Activated CD4-positive, alpha-beta T cell treated with anti-CD3 and anti-CD28 coated beads, Interleukin-2, amount 50 U/mL, for 4 hours (primary cell): ENCODE results near the gene IL32.
"Not testable (repeated sequence)": the region's sequence is repeated elsewhere in the genome, so short reads cannot be mapped to it uniquely, and the experiment has no call there.

ENCODE experiments used
- DNase-seq, 2 experiments: peaks; one replicate each; pipeline ENCODE4 v3.0.0-alpha.2; 2020

The IL32 gene

DNA sequence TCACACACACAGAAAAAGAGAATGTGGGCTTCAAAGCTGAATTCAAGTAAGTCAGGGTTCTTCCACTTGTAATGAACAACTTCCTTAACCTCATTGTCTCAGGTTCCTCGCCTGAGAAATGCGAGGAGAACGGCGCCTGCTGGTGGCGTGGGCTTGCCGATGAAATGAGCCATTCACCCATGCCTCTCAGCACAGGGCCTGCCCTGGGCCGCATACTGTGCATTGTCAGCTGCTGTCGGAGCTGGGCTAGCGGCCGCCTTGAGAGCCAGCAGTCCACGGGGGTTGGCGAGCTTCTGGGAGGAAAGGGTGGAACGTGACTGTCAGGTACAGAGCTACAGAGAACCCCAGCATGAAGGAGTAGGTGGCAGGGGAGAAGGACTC lies 12.1 kb upstream of the IL32 start:
- DNase-seq, result not testable (repeated sequence)

DNA sequence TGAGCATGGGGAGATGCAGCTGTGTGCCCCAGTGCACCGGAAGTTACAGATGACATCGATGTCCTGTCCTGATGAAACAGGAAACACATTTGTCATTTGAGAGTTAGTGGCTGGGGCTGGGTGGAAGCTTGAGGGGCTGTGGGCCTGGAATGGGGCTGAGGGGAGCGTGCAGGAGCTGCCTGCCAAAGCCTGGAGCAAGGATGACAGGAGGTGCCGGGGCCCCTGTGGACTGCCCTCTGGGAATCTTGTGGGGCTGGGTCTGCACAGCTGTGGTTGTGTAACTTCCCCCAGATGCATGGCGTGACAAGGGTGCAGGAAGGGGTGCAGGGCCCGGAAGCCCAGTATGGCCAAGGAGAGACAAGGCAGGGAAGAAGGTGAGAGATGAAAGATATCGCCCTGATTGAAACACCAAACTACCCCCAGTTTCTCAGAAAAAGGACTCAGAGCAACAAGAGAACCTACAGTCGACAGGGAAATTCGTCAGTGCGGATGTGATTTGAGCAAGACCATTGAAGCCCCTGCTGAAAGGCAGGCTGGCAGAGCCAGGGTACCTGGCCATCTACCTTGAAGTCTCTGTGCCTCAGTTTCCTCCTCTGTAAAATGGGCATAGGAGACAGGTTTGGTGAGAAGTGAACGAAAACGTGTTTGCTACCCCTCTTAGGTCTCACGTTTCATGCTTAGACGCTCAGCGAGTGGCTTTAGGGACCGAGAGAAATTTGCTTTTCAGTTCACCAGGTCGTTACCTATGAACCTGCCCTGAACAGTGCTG lies 10.3 kb upstream of the IL32 start:
- no peak for DNase-seq

DNA sequence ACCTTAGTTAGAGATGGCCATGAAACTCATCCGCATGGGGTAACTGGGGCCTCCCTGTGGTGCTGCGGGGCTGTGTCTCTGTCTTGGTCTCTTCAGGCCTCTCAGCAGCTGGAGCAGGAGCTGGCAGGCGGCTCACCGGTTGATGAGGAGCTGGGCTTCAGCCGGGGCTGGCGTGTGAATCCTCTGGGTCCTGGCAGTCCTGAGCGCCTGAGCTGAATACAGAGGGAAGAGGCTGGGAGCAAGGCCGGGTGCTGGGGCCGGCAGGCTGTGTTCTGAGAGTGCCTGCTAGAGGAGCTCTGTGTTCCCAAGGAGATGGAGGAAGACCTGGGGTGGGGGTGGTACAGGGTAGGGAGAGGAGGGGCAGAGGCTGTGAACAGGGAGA lies 9.7 kb upstream of the IL32 start:
- not testable (repeated sequence) for DNase-seq

DNA sequence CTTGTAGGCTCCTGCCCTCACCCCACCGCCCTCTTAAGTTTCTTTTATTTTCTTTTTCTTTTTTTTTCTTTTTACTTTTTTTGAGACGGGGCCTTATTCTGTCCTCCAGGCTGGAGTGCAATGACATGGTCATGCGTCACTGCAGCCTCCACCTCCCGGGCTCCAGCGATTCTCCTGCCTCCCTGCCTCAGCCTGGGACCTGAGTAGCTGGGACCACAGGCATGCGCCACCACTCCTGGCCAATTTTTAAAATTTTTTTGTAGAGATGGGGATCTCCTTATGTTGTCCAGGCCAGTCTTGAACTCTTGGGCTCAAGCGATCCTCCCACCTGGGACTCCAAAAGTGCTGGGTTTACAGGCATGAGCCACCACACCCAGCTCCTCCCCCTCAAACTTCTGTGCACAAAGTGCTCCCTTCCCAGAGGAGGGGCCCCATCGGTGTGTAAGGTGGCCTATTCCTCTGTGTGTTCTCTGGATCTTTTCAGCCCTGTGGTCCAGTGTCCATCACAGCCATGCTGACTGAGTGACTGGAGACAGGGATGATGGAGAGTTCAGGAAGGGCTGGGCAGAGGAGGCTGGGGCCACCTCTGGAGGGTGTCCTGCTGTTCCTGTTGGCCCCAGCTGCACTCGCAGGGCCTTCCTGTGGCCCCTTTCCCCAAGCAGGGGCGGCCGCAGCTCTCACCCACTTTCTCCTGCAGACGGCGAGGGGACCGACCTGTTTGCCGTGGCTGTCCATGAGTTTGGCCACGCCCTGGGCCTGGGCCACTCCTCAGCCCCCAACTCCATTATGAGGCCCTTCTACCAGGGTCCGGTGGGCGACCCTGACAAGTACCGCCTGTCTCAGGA lies 8.9 kb upstream of the IL32 start:
- DNase-seq, result no peak

GRCh38 chr16:3057181-3058138 lies 8.0 kb upstream of the IL32 start:
- DNase-seq, result no peak

DNA sequence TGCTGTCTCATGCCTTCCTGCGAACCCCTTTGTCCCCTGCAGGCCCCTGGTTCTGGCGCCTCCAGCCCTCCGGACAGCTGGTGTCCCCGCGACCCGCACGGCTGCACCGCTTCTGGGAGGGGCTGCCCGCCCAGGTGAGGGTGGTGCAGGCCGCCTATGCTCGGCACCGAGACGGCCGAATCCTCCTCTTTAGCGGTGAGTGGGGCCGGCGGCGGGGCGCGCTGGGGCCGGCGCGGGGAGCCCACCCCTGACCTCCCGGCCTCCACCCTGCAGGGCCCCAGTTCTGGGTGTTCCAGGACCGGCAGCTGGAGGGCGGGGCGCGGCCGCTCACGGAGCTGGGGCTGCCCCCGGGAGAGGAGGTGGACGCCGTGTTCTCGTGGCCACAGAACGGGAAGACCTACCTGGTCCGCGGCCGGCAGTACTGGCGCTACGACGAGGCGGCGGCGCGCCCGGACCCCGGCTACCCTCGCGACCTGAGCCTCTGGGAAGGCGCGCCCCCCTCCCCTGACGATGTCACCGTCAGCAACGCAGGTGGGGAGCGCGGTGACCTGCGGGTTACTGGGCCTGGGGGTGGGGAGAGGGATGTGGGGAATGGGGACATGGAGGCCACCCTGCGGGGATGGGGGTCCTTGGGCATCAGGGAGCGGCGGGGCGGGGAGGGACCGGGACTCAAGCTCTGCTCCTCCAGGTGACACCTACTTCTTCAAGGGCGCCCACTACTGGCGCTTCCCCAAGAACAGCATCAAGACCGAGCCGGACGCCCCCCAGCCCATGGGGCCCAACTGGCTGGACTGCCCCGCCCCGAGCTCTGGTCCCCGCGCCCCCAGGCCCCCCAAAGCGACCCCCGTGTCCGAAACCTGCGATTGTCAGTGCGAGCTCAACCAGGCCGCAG lies 7.1 kb upstream of the IL32 start:
- DNase-seq, result peak in 1 of 2 experiments; percentile 46

DNA sequence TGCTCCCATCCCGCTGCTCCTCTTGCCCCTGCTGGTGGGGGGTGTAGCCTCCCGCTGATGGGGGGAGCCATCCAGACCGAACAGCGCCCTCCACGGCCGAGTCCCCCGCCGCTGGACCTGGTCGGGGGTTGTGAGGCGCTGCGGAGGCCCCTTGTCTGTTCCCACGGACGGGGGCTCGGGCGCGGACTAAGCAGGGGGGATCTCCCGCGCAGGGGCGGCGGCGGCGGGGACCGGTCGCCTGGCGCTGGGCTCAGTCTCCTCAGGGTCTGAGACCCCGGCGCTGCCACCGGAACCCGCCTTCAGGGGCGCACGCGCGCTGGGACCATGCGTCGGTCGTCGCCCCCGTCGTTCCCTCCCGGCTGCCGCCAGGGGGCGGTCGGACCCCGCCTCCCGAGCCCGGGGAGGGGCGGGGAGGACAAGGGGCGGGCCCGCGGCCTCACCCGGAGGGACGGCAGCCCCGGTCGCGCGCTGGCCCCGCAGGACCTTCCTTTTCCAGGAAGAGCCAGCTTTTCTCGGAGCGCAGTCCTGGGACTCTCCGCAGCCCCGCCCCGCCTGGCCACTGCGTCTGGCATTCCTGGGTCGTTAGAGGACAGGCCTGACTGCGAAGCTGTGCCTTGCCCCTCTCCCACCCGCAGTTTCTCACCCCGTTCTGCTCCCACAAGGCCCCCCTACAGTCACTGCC lies 6.3 kb upstream of the IL32 start:
- DNase-seq, result peak; percentile 78 to 80

GRCh38 chr16:3059723-3060242 lies 5.7 kb upstream of the IL32 start:
- no peak for DNase-seq

DNA sequence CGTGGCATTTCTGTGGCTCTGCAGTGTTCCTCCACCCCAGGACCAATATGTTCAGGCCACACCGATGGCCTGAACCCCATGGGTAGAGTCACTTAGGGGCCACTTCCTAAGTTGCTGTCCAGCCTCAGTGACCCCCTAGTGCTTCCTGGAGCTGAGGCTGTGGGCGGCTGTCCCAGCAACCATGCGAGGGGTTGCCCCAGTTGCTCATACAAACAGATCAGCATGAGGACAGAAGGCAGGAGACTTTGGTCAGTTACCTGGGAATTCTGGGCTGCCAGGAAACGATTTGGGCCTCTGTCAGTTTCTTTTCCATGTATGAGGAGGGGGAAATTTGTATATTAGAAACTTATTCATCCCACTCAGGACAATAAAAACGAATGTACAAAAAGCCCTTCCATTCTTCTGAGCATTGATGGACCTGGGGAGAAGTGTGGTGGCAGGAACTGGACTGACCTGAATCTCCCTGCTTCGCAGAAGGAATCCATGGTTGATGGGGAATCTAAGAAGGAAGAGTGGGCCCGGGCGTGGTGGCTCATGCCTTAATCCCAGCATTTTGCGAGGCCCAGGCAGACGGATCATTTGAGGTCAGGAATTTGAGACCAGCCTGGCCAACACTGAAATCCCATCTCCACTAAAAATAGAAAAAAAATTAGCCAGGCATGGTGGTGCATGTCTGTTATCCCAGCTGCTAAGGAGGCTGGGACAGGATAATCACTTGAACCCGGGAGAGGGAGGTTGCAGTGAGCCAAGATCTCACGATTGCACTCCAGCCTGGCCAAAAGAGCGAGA lies 4.9 kb upstream of the IL32 start:
- no peak for DNase-seq

DNA sequence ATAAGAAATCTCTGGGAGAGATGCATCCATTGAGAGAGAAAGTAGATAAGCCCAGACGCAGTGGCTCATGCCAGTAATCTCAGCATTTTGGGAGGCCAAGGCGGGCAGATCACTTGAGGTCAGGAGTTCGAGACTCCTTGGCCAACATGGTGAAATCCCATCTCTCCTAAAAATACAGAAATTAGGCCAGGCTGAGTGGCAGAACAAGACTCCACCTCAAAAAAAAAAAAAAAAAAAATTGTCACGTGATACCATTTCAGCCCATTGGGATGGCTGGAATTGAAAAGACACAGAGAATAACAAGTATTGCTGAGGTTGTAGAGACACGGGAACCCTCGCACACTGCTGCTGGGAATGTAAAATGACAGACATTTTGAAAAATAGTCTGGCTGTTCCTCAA lies 2.9 kb upstream of the IL32 start:
- no peak for DNase-seq

GRCh38 chr16:3063625-3064386 lies 1.6 kb upstream of the IL32 start:
- no peak for DNase-seq

DNA sequence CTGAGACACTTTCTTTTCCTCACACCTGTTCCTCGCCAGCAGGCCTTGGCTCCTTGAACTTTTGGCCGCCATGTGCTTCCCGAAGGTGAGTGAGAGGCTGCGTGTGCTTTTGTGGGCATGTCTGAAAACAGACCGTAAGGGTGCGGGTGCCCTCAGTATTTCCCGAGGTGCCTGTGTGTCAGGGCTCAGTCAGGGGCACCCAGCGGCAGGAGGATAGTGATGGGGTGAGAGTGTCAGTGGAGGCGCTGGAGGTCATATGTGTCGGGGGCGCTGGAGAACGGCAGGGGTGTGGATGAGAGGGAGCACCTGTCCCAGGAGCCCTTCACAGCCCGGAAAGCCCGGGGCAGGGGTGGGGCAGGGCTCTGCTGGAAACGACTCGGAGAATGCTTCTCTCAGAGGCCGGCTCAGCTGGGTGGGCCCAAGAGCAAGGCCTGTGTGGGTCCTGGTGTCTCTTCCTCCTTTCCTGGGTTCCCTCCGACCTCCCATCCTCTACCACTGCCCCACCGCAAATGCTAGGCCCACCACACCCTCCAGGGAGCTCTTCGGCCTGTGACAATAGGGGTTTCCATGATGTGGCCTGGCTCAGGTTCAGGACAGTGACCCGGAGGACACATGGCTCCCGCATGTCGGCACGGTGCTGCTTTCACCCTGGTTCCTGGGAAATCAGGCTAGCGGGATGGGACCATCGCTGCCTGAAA lies 451 bp downstream of the IL32 start:
- peak in 1 of 2 experiments; percentile 39 for DNase-seq

DNA sequence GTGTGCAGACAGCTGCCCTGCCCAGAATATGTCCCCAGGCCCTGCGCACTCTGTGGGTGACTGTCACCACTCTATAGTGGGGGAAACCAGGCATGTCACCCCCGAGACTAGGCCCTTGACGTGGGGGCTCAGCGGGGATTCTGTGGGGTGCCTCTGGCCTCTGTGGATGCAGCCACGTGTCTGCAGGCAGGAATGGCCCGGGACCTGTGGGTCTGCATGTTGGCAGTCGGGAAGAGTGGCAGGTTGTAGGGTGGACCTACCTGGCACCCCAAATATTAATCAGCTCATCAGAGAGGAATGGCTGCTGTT lies 954 bp downstream of the IL32 start:
- DNase-seq, result no peak

GRCh38 chr16:3068487-3068886 lies 3.0 kb downstream of the IL32 start:
- DNase-seq, result no peak

- not testable (repeated sequence) for DNase-seq
Measured at GRCh38 chr16:3069146-3069545, 3.7 kb downstream of the IL32 start.

DNA sequence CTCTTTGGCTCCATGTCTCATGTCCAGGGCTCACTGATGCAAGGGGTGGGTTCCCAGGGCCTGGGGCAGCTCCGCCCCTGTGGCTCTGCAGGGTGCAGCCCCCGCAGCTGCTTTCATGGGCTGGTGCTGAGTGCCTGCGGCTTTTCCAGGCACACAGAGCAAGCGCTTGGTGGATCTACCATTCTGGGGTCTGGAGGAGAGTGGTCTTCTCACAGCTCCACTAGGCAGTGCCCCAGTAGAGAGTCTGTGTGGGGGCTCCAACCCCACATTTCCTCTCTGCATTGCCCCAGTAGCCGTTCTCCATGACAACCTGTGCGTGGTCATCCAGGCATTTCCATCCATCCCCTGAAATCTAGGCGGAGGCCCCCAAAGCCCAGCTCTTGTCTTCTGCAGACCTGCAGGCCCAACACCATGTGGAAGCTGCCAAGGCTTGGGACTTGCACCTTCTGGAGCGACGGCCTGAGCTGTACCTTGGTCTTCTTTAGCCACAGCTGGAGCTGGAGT lies 5.2 kb downstream of the IL32 start:
- no peak for DNase-seq

DNA sequence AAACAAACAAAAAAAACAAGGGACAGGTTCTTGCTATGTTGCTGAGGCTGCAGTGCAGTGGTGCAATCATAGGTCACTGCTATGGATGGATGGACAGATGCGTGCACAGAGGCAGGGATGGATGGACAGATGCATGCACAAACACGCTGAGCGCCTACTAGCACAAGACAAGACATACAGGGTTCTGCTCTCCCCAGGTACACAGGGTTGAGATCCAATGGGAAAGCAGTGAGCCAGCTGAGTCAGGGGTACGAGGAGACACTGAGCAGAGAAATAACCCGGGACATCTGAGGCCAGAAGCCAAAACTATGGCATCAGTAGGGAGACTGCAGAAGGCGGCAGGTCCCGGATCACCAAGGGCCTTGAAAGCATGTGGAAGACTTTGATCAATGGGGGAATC lies 6.2 kb downstream of the IL32 start:
- DNase-seq, result no peak

GRCh38 chr16:3072148-3072547 lies 6.7 kb downstream of the IL32 start:
- DNase-seq, result not testable (repeated sequence)
